NCI-H1930 (cell line): Measurements from ENCODE around the gene NFIA.
"Not testable (repeated sequence)": the region's sequence is repeated elsewhere in the genome, so short reads cannot be mapped to it uniquely, and the experiment has no call there.

Experiments used
- DNase-seq, 2 experiments: peaks; one replicate each; lab custom pipeline; 2025; lab: John Stamatoyannopoulos, UW

NFIA gene

GRCh38 chr1:61102041-61102440 is 19.7 kb downstream of the NFIA start:
- no peak for DNase-seq

- no peak for DNase-seq
These were observed 20.3 kb downstream of the NFIA start for GRCh38 chr1:61102621-61103020.

DNA sequence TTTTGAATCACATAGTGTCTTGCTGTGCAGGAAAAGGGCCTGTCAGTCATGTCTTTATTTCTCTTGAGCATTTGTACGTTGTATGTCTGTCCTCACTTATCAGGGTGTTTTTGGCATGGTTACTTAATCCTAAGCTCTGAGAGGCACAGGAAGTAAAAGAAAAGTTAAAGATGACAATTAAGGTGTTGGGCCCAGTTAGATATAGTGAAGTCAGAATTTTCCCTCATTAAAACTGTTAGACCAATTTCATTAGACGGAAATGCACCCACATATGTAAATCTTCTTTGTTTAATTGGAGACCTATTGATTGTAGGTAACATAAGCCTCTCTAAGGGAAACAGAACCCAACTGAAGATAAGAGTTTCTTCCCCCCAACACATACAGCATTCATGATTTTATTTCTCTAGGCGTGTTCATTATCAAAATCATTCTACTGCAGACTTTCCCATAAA is 21.9 kb downstream of the NFIA start:
- no peak for DNase-seq

GRCh38 chr1:61107638-61108037 is 25.3 kb downstream of the NFIA start:
- no peak for DNase-seq

- no peak for DNase-seq
These were observed 26.8 kb downstream of the NFIA start for GRCh38 chr1:61109158-61109557.

GRCh38 chr1:61109910-61110309 is 27.5 kb downstream of the NFIA start:
- DNase-seq, result no peak

DNA sequence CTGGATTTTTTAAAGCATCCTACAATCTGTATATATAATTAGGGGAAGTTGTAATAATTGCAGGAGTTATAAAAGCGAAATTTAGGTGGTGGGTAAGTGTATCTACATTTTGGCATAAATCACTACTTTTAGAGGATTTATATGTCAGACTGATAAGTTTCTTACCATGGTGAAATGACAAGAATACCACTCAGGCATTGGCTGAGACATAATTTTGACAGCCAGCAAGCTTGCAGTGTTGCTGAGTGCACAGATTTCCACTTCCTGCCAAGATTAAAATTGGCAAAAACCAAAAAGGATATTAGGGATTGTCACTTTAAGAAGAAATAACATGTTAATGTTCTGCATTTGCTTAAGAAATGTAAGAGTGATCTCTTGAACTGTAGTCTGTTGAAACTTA is 28.2 kb downstream of the NFIA start:
- no peak for DNase-seq

DNA sequence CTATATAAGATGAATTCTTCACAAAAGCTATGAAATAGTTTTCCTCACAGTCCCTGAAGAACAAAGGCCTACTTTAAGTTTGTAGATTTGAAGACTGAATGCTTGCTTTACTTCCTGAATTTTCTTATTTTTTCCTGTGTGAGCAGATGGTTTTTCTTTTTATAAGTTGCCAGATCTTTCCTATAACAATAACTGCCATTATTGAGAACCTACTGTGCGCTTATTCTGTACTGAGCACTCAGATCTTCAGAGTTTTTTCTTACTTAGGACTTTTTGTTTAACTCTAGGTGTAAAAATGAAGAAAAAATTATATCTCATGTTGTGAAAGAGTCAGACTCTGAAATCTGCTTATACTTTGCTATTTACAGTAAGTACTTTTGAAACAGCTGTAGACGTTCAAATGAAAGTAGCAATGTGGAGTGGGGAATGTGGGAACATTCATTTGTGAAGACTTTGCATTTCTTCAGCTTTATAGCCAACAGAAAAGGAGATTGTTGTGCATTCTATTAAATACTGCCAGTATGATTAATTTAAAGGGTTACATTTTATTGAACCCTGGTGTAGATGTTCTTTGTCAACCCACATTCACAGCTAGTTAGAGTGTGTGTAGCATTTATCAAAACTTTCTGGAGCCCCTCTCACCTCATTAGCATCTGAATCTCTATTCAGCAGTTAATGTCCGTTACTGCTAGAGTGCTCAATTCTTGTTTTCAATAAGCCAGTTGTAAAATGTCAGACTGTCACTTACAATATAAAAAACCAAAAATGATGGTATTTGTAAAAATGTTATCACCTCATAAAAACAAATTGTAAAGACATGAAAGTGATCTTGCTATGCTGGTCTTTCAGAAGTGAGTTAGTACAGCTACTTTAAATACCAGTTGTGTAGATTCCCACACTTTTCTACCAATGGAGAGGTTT is 29.0 kb downstream of the NFIA start:
- DNase-seq, result no peak

DNA sequence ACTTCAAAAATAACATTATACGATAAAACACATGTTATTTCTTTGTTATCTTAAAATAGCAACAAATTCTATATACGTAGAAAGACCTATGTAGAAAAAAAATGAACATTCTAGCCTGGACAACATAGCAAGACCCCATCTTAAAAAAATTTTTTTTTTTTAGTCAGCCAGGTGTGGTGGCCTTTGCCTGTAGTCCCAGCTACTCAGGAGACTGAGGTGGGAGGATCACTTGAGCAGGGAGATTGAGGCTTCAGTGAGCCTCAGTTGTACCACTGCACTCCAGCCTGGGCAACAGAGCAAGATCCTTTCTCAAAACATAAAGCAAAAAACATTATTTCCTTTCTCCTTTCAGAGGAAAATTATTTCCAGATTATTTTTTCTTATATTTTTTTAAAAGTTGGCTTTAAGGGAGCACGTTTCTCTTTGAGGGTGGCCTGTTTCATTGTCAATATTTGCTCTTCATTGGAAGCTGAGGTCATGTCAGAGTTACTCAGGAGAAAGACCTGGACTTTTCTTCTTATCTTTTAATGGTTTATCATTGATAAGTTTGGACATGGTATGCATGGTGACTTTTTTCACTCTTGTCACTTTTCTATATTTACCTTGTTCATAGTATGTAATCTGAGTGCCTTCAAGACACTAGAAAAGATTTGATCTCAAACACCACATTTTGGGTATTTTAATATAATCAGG is 32.0 kb downstream of the NFIA start:
- DNase-seq, result no peak

DNA sequence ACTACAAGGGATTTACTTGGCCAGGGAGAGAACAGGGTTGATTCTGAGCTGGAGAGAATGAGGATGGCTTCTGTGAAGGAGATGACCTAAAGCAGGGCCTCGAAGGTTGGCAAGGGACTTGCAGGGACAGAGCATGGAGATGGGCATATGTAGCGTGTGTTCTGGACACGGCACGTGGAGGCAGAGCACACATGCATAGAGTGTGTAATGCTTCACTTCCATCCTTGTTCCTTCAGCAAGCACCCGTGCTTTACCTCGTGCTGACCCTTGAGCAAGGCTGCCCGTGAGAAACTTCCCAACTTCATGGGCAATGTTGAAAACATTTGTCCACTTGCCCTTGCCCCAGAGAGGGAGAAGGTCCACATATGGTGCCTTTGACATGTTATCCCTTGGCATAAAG is 33.1 kb downstream of the NFIA start:
- no peak for DNase-seq

DNA sequence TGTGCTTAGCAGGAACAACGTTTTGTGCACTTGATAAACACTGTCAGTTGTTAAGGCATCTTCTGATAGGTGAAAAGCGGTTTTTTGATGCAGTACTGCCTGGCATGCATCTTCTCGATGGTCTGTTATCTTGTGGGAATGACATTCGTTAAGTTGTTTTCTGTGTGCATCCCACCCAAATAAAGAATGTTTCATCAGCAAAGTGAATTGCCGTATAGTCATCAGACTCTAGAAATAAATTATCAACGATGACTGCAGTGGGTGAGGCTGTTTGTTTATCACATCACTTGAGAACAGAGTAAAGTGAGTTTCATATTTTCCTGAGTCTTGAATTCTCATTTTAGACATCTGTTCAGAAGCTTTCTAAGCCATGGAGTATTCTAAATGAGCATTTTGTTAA is 34.1 kb downstream of the NFIA start:
- no peak for DNase-seq

DNA sequence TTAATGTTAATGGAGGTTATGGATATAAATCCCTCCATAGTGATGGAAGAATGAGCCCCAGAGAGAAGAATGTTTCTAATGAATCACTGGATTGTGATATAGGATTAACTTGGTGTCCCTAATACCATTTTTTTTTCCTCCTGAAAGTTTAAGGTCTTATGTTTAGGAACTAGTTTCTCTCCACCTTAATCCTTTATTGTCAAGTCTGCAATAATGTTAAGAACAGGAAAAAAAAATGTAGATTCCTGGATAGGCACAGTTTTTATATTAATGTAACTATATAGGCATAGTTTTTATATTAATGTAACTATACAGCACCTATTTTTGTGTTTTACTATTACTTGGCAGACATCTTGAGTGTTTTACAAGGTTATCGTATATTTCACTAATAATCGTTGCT is 34.9 kb downstream of the NFIA start:
- DNase-seq, result no peak

GRCh38 chr1:61119085-61119484 is 36.7 kb downstream of the NFIA start:
- DNase-seq, result peak in 1 of 2 experiments; percentile 15

- no peak for DNase-seq
These were observed 38.0 kb downstream of the NFIA start for GRCh38 chr1:61120246-61120840.

- no peak for DNase-seq
These were observed 38.6 kb downstream of the NFIA start for GRCh38 chr1:61120998-61121397.

DNA sequence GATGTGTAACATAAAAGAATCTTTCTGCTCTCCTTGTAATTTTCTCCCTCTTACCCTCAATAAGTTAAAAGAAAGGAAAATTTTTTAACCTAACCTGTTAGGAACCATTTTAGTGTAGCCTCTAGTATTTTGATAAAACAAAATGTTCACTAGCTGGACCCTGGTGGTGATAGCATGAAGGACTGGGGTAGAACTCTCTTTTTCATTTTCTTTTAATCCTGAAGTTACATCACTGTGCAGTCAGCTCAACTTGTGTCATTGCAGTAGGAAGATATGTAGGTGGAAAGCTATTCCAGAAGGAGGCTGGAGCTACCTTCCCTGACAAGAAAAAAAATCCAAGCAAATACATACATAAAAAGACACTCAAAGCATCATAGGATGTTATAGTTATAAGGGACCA is 39.3 kb downstream of the NFIA start:
- no peak for DNase-seq

GRCh38 chr1:61122389-61122788 is 40.0 kb downstream of the NFIA start:
- DNase-seq, result no peak

- no peak for DNase-seq
These were observed 41.0 kb downstream of the NFIA start for GRCh38 chr1:61123326-61123725.

GRCh38 chr1:61124078-61124477 is 41.7 kb downstream of the NFIA start:
- DNase-seq, result no peak

DNA sequence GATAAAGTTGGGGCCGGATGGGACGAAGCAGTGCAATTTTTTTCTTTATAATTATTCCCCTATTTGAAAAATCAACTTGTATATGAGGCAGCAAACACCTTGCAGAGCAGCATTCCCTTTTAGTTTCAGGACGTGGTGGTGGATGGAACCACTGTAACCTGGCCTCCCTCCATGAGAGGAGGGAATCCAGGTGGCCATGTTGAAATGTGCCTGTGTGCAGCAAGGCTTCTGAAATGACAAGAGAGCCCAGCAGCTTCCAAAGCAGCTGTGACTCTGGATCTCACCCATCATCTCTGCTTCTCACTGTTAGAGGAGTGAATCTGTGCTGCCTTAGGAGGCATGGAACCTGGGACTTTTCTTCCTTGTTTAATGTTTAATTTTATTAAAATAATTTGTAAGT is 42.3 kb downstream of the NFIA start:
- DNase-seq, result no peak

DNA sequence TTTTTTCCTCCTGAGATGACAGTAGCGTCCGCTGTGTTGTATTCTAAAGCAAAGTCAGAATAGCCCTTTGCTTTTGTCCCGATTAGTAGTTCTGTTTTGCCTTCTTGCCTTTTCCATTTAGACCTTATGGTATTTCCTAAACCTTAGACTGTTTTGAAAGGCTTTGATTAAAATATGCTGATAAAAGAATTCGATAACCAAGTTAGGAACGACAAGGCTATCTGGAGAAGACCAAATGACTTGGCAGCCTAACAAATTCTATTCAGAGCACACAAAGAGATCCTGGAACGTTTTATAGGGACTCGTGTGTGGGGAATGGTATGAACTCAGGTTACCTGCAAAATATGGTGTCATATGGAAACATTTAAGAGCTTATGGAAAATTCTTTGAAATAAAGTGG is 42.9 kb downstream of the NFIA start:
- no peak for DNase-seq

DNA sequence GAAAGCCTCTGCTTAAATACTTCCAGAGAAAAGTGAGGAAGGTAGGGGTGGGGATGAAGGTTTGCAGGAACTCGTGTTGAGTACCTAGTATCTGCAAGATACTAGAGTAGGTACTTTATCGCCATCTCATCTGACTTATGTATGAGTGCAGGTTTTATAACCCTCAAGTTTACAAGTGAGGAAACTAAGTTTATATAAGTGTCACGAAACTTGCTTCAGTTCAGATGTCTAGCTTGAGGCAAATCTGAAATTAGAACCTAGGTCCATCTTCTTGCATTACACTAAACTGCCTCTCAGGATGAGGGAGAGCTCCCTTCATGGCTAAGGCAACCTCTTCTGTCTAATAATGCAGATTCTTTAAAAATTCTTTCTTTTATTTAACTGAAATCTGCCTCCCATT is 43.5 kb downstream of the NFIA start:
- DNase-seq, result no peak

DNA sequence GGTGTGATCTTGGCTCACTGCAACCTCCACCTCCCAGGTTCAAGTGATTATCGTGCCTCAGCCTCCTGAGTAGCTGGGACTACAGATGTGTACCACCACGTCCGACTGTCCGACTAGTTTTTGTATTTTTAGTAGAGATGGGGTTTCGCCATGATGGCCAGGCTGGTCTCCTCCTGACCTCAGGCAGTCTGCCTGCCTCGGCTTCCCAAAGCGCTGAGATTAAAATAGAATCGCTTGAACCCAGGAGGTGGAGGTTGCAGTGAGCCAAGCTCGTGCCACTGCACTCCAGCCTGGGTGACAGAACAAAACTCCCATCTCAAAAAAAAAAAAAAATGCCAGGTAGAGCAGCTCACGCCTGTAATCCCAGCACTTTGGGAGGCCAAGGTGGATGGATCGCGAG is 44.5 kb downstream of the NFIA start:
- DNase-seq, result not testable (repeated sequence)
